Activated CD4-positive, alpha-beta T cell treated with anti-CD3 and anti-CD28 coated beads for 4 hours (primary cell): Measurements from ENCODE around the gene PRIM2.
"Not testable (repeated sequence)": the region's sequence is repeated elsewhere in the genome, so short reads cannot be mapped to it uniquely, and the experiment has no call there.

ENCODE experiments used
- DNase-seq, 2 donors: peaks; one replicate each; pipeline ENCODE4 v3.0.0-alpha.2; 2020

PRIM2 gene

GRCh38 chr6:57515171-57515570, 197.7 kb downstream of the PRIM2 start:
- DNase-seq, result not testable (repeated sequence)

- DNase-seq, result not testable (repeated sequence)
Measured at GRCh38 chr6:57515845-57516244, 198.4 kb downstream of the PRIM2 start.

GRCh38 chr6:57516776-57517175, 199.3 kb downstream of the PRIM2 start:
- DNase-seq, result not testable (repeated sequence)

- not testable (repeated sequence) for DNase-seq
Measured at GRCh38 chr6:57519198-57519597, 201.8 kb downstream of the PRIM2 start.

GRCh38 chr6:57521085-57521484, 203.7 kb downstream of the PRIM2 start:
- DNase-seq, result not testable (repeated sequence)

GRCh38 chr6:57523221-57523620, 205.8 kb downstream of the PRIM2 start:
- DNase-seq, result not testable (repeated sequence)

GRCh38 chr6:57529755-57530154, 212.3 kb downstream of the PRIM2 start:
- DNase-seq, result not testable (repeated sequence)

GRCh38 chr6:57532660-57533059, 215.2 kb downstream of the PRIM2 start:
- not testable (repeated sequence) for DNase-seq

GRCh38 chr6:57535121-57535520, 217.7 kb downstream of the PRIM2 start:
- not testable (repeated sequence) for DNase-seq

GRCh38 chr6:57535994-57536393, 218.6 kb downstream of the PRIM2 start:
- DNase-seq, result not testable (repeated sequence)

GRCh38 chr6:57537916-57538315, 220.5 kb downstream of the PRIM2 start:
- not testable (repeated sequence) for DNase-seq

- DNase-seq, result not testable (repeated sequence)
Measured at GRCh38 chr6:57551961-57552360, 234.5 kb downstream of the PRIM2 start.

- not testable (repeated sequence) for DNase-seq
Measured at GRCh38 chr6:57557855-57558254, 240.4 kb downstream of the PRIM2 start.

GRCh38 chr6:57559170-57559569, 241.7 kb downstream of the PRIM2 start:
- DNase-seq, result not testable (repeated sequence)

- not testable (repeated sequence) for DNase-seq
Measured at GRCh38 chr6:57562233-57562632, 244.8 kb downstream of the PRIM2 start.

- not testable (repeated sequence) for DNase-seq
Measured at GRCh38 chr6:57572119-57572518, 254.7 kb downstream of the PRIM2 start.

- DNase-seq, result not testable (repeated sequence)
Measured at GRCh38 chr6:57572844-57573243, 255.4 kb downstream of the PRIM2 start.

GRCh38 chr6:57577023-57577422, 259.6 kb downstream of the PRIM2 start:
- DNase-seq, result not testable (repeated sequence)

GRCh38 chr6:57579489-57579888, 262.1 kb downstream of the PRIM2 start:
- DNase-seq, result not testable (repeated sequence)

GRCh38 chr6:57581586-57581985, 264.2 kb downstream of the PRIM2 start:
- not testable (repeated sequence) for DNase-seq

GRCh38 chr6:57601105-57601504, 283.7 kb downstream of the PRIM2 start:
- not testable (repeated sequence) for DNase-seq

GRCh38 chr6:57605303-57605702, 287.9 kb downstream of the PRIM2 start:
- DNase-seq, result not testable (repeated sequence)

- not testable (repeated sequence) for DNase-seq
Measured at GRCh38 chr6:57606331-57606730, 288.9 kb downstream of the PRIM2 start.

GRCh38 chr6:57610612-57611011, 293.2 kb downstream of the PRIM2 start:
- DNase-seq, result not testable (repeated sequence)

- not testable (repeated sequence) for DNase-seq
Measured at GRCh38 chr6:57618959-57619358, 301.5 kb downstream of the PRIM2 start.
